Caco-2 (cell line): ENCODE results near the gene PPP2R5E. TPM values are rescaled to one million over a fixed set of nuclear protein-coding genes. Genes with fewer than 3 reads are reported as not detected.

Experiments used
- BruUV-seq: library from RNA; stranded (reverse); fragments of 400-500 nt; replicated peaks from 2 replicates; lab custom pipeline; 2021; lab: Mats Ljungman, UMichigan
- CTCF ChIA-PET: fragments of 300-600 bp; sonication (Branson Sonifier 250); formaldehyde crosslinking; loops from one replicate; lab custom pipeline; 2022; ENCODE audit warnings: antibody characterized with exemption; lab: Charles Lee
- POLR2A ChIA-PET: fragments of 300-600 bp; sonication (Branson Sonifier 250); formaldehyde crosslinking; loops from one replicate; lab custom pipeline; 2022; ENCODE audit warnings: antibody characterized with exemption; lab: Charles Lee
- DNase-seq, 2 experiments: peaks; one replicate each; pipeline versions ENCODE4 v3.0.0 to v3.0.0-alpha.2; 2020 to 2022
- H3K27me3 ChIP-seq: replicated peaks from 2 replicates; pipeline ENCODE4 v1.6.0; 2011; ENCODE audit warnings: low read length; ENCODE audit not compliant: control insufficient read depth, insufficient read depth
- H3K36me3 ChIP-seq: 2 replicates; pipeline ENCODE4 v1.5.1; 2011; ENCODE audit warnings: low read length; ENCODE audit not compliant: control insufficient read depth, insufficient read depth
- H3K4me1 ChIP-seq: fragments of 250-450 bp; sonication (Bioruptor Pico); 2 replicates; pipeline ENCODE4 v1.5.1; 2020; ENCODE audit warnings: mild to moderate bottlenecking
- H3K4me3 ChIP-seq: 2 replicates; pipeline ENCODE4 v1.5.1; 2011; ENCODE audit warnings: low read depth, mild to moderate bottlenecking, control low read depth, low read length
- H3K9me3 ChIP-seq: fragments of 250-450 bp; sonication (Bioruptor Pico); 2 replicates; pipeline ENCODE4 v1.5.1; 2020; ENCODE audit warnings: mild to moderate bottlenecking, moderate library complexity
- H3K27ac Mint-ChIP-seq: one replicate; pipeline ENCODE4 v1.8.0; 2022; ENCODE audit warnings: mixed read lengths; ENCODE audit not compliant: unreplicated experiment
- H3K27me3 Mint-ChIP-seq: one replicate; pipeline ENCODE4 v1.8.0; 2022; ENCODE audit warnings: mixed read lengths; ENCODE audit not compliant: insufficient read depth, unreplicated experiment
- H3K36me3 Mint-ChIP-seq: one replicate; pipeline ENCODE4 v1.8.0; 2022; ENCODE audit warnings: mild to moderate bottlenecking, mixed read lengths; ENCODE audit not compliant: insufficient read depth, unreplicated experiment
- H3K4me1 Mint-ChIP-seq: one replicate; pipeline ENCODE4 v1.8.0; 2022; ENCODE audit warnings: low read depth, mixed read lengths; ENCODE audit not compliant: unreplicated experiment
- H3K4me3 Mint-ChIP-seq: one replicate; pipeline ENCODE4 v1.8.0; 2022; ENCODE audit warnings: mild to moderate bottlenecking, moderate library complexity, mixed read lengths; ENCODE audit not compliant: unreplicated experiment
- H3K9me3 Mint-ChIP-seq: one replicate; pipeline ENCODE4 v1.8.0; 2022; ENCODE audit warnings: mixed read lengths; ENCODE audit not compliant: unreplicated experiment
- CTCF ChIP-seq, 2 experiments: fragments of 200-600 bp in 1 of 2; IDR thresholded peaks; 1 replicate in 1 of 2; 2 replicates in 1 of 2; pipeline versions ENCODE4 v1.5.1 to v1.8.0; 2011 to 2022; ENCODE audit warnings: antibody characterized with exemption in 1 of 2, control low read depth in 1 of 2, inconsistent platforms in 1 of 2, low read depth in 1 of 2, low read length in 1 of 2, mild to moderate bottlenecking in 1 of 2, moderate library complexity in 1 of 2; ENCODE audit not compliant: insufficient read depth in 1 of 2, severe bottlenecking in 1 of 2, unreplicated experiment in 1 of 2
- intact Hi-C: fragments of 100-400 bp; cut with micrococcal nuclease; formaldehyde crosslinking; loops from one replicate; pipeline ENCODE4 v1.10.0; 2022; ENCODE audit not compliant: unreplicated experiment
- total RNA-seq: library from RNA; stranded (reverse); gene quantifications from 2 replicates; pipeline ENCODE4 v1.2.3, GENCODE V29; 2022

The PPP2R5E gene
- total RNA-seq, 1 experiment from 2014 or later: 58.6 TPM

GRCh38 chr14:63468294-63468693, 74.9 kb downstream of the PPP2R5E start:
- intact Hi-C loops: no loop called here
- H3K4me3 Mint-ChIP-seq: no peak overlapping the region
- H3K9me3 Mint-ChIP-seq: no peaks in the 10 kb centered on the region
- peaks cover 6% of the 10 kb centered on the region for H3K36me3 Mint-ChIP-seq
- DNase-seq: no peak
- Histone ChIP-seq H3K4me1 (peaks cover 11% of the 10 kb centered on the region; the same call in 1 of the 2 replicates), H3K36me3 (peaks cover 2% of the 10 kb centered on the region; the same call in 1 of the 2 replicates), H3K27me3 (no peaks in the 10 kb centered on the region), H3K4me3 (no peak overlapping the region), H3K9me3 (no peaks in the 10 kb centered on the region)
- peaks cover 18% of the 10 kb centered on the region for H3K4me1 Mint-ChIP-seq
- H3K27ac Mint-ChIP-seq: no peak overlapping the region
- TF ChIP-seq CTCF (IDR thresholded peaks at IDR 0.05; ENCODE audit: insufficient read depth in 1 of 2, low read depth in 1 of 2, low read length in 1 of 2, severe bottlenecking in 1 of 2, unreplicated experiment in 1 of 2): no peak
- H3K27me3 Mint-ChIP-seq: no peaks in the 10 kb centered on the region
- ChIA-PET POLR2A (no interaction called here), CTCF (no interaction called here)
- BruUV-seq: no TSS peak

- BruUV-seq: no TSS peak
- H3K9me3 Mint-ChIP-seq: no peaks in the 10 kb centered on the region
- TF ChIP-seq CTCF (IDR thresholded peaks at IDR 0.05; ENCODE audit: insufficient read depth in 1 of 2, low read depth in 1 of 2, low read length in 1 of 2, severe bottlenecking in 1 of 2, unreplicated experiment in 1 of 2): no peak
- Histone ChIP-seq H3K4me3 (no peak overlapping the region), H3K27me3 (no peaks in the 10 kb centered on the region), H3K4me1 (peaks cover 11% of the 10 kb centered on the region; the same call in 1 of the 2 replicates), H3K36me3 (peaks cover 2% of the 10 kb centered on the region; the same call in 1 of the 2 replicates), H3K9me3 (no peaks in the 10 kb centered on the region)
- no peaks in the 10 kb centered on the region for H3K27me3 Mint-ChIP-seq
- H3K4me1 Mint-ChIP-seq: peaks cover 18% of the 10 kb centered on the region
- intact Hi-C loops: no loop called here
- POLR2A ChIA-PET: no interaction called here
- no peak overlapping the region for H3K27ac Mint-ChIP-seq
- no peak for DNase-seq
- peaks cover 6% of the 10 kb centered on the region for H3K36me3 Mint-ChIP-seq
- CTCF ChIA-PET: no interaction called here
- no peak overlapping the region for H3K4me3 Mint-ChIP-seq
Measured at GRCh38 chr14:63467440-63468072, 75.6 kb downstream of the PPP2R5E start.

- no peak overlapping the region for H3K4me3 Mint-ChIP-seq
- H3K9me3 Mint-ChIP-seq: no peaks in the 10 kb centered on the region
- Histone ChIP-seq H3K36me3 (peaks cover 2% of the 10 kb centered on the region; the same call in 1 of the 2 replicates), H3K27me3 (no peaks in the 10 kb centered on the region), H3K4me1 (no peaks in the 10 kb centered on the region), H3K4me3 (no peak overlapping the region), H3K9me3 (no peaks in the 10 kb centered on the region)
- no peak overlapping the region for H3K27ac Mint-ChIP-seq
- ChIA-PET CTCF (interaction anchor here (0.7 kb wide), 1 partner anchor 1556 kb away, joined by 6 read pairs; no protein-coding TSS in a partner anchor), POLR2A (interaction anchor here (0.6 kb wide), 1 partner anchor 49 kb away, joined by 13 read pairs; no protein-coding TSS in a partner anchor)
- no TSS peak for BruUV-seq
- peaks cover 11% of the 10 kb centered on the region for H3K36me3 Mint-ChIP-seq
- intact Hi-C loops: no loop called here
- no peaks in the 10 kb centered on the region for H3K27me3 Mint-ChIP-seq
- H3K4me1 Mint-ChIP-seq: peaks cover 18% of the 10 kb centered on the region
- no peak for TF ChIP-seq CTCF (IDR thresholded peaks at IDR 0.05; ENCODE audit: insufficient read depth in 1 of 2, low read depth in 1 of 2, low read length in 1 of 2, severe bottlenecking in 1 of 2, unreplicated experiment in 1 of 2)
- no peak for DNase-seq
Measured at GRCh38 chr14:63465347-63465746, 77.8 kb downstream of the PPP2R5E start.
